GM12891 (cell line): ENCODE data around the gene RASSF4.

Experiments
- PAX5 ChIP-seq: IDR thresholded peaks from 2 replicates; pipeline ENCODE4 v1.6.1; 2011; ENCODE audit warnings: low read length, moderate library complexity, mild to moderate bottlenecking; ENCODE audit not compliant: insufficient read depth, severe bottlenecking
- POLR2A ChIP-seq: IDR thresholded peaks from 2 replicates; pipeline ENCODE4 v1.6.1; 2011; ENCODE audit warnings: low read depth, low read length, control low read depth
- POLR2AphosphoS5 ChIP-seq: IDR thresholded peaks from 2 replicates; pipeline ENCODE4 v1.6.1; 2011; ENCODE audit warnings: low read depth, low read length, control low read depth
- TAF1 ChIP-seq: IDR thresholded peaks from 2 replicates; pipeline ENCODE4 v1.6.1; 2011; ENCODE audit warnings: low read depth, low read length, control low read depth

- no peak for TF ChIP-seq POLR2A
- TF ChIP-seq TAF1, result no peak
- TF ChIP-seq POLR2AphosphoS5, result no peak
- TF ChIP-seq PAX5, result no peak
Measured at GRCh38 chr10:44916429-44916828, 43.2 kb upstream of the RASSF4 start.
